Gastroesophageal sphincter (tissue), 4 donors: ENCODE data around the gene FOSL2. TPM values are rescaled to one million over a fixed set of nuclear protein-coding genes. Genes with fewer than 3 reads are reported as not detected.

ENCODE experiments used
- ATAC-seq: fragments of 150-250 bp; one replicate; pipeline ENCODE4 v1.9.1; 2016; ENCODE audit warnings: mild to moderate bottlenecking, moderate library complexity
- H3K27ac ChIP-seq, 4 donors: fragments of 200-600 bp; sonication (generic) in 3 of 4; 1 replicate in 3 of 4; 2 replicates in 1 of 4; pipeline ENCODE4 v1.5.1; 2016 to 2019
- H3K27me3 ChIP-seq: fragments of 200-600 bp; sonication (generic); one replicate; pipeline ENCODE4 v1.5.1; 2019
- H3K36me3 ChIP-seq, 2 donors: fragments of 200-600 bp; sonication (generic); one replicate each; pipeline ENCODE4 v1.5.1; 2019; ENCODE audit warnings: control low read depth in 1 of 2
- H3K4me1 ChIP-seq, 3 donors: fragments of 200-600 bp; sonication (generic); 1 replicate in 2 of 3; 2 replicates in 1 of 3; pipeline ENCODE4 v1.5.1; 2016 to 2019; ENCODE audit warnings: control low read depth in 2 of 3
- H3K4me3 ChIP-seq, 2 donors: fragments of 200-600 bp; sonication (generic); one replicate each; pipeline ENCODE4 v1.5.1; 2019; ENCODE audit warnings: mild to moderate bottlenecking in 1 of 2, moderate library complexity in 1 of 2
- H3K9me3 ChIP-seq, 3 donors: fragments of 200-600 bp; sonication (generic); one replicate each; pipeline ENCODE4 v1.5.1; 2017 to 2019; ENCODE audit warnings: control low read depth in 2 of 3
- EP300 ChIP-seq: sonication (generic); formaldehyde crosslinking; IDR thresholded peaks from one replicate; pipeline ENCODE4 v1.6.1; 2017; ENCODE audit warnings: antibody characterized with exemption, mild to moderate bottlenecking
- POLR2A ChIP-seq, 2 donors: fragments of 450-650 bp; IDR thresholded peaks; one replicate each; pipeline ENCODE4 v1.6.1; 2017; ENCODE audit warnings: antibody characterized with exemption in 2 of 2, mild to moderate bottlenecking in 2 of 2, moderate library complexity in 1 of 2
- POLR2AphosphoS5 ChIP-seq: sonication (generic); formaldehyde crosslinking; IDR thresholded peaks from one replicate; pipeline ENCODE4 v1.6.1; 2017; ENCODE audit warnings: antibody characterized with exemption
- WGBS, 2 donors: methylation state at CpG; one replicate each; pipeline ENCODE4 v1.1.5; 2018; ENCODE audit warnings: low coverage in 1 of 2; 5-methylcytosine and 5-hydroxymethylcytosine counted together
- total RNA-seq, 4 donors: library from RNA; depleted of rRNA; stranded (reverse); fragments of >200 nt; gene quantifications; one replicate each; pipeline ENCODE4 v1.1.0, GENCODE V29; 2016
- TF ChIP-seq, protein P1 (sequence below), 4 experiments: fragments of 200-600 bp in 2 of 4; fragments of 450-650 bp in 2 of 4; sonication (generic) in 1 of 4; IDR thresholded peaks; one replicate each; pipeline ENCODE4 v1.5.1; 2017 to 2019; ENCODE audit warnings: antibody characterized with exemption in 4 of 4, mild to moderate bottlenecking in 2 of 4, moderate library complexity in 2 of 4

Gene FOSL2
- total RNA-seq, 4 donors from 2014 or later: 75.3 to 152 (median 132) TPM

DNA sequence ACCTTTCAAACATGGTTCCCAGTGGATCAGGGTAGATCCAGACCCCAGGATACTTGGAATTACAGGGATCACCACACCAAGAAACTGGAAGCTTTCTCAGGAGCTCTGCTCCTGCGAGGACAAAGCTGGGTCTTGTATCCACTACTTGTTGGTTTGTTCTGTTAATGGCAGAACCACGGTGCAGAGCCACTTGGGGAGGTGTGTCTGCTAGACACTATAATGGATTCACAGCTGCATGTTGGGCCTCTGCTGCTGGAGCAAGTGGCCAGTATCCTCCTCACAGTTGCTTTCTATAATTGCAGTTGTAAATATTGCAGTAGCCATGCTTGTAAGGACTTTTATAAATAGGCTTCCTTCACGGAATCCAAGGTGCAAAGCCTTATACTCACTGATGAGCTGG, 12.9 kb downstream of the FOSL2 start:
- 68 to 86% methylated on average over 1 to 2 of the region's 3 CpGs for WGBS, 2 donors
- Histone ChIP-seq H3K36me3 (peaks cover 2 to 95% of the 10 kb centered on the region in 2 donors), H3K27ac (no peak overlapping the region), H3K9me3 (no peaks in the 10 kb centered on the region), H3K4me1 (peaks cover 3 to 84% (median 29%) of the 10 kb centered on the region in 3 donors), H3K4me3 (no peak overlapping the region), H3K27me3 (no peaks in the 10 kb centered on the region)
- TF ChIP-seq, protein P1, sequence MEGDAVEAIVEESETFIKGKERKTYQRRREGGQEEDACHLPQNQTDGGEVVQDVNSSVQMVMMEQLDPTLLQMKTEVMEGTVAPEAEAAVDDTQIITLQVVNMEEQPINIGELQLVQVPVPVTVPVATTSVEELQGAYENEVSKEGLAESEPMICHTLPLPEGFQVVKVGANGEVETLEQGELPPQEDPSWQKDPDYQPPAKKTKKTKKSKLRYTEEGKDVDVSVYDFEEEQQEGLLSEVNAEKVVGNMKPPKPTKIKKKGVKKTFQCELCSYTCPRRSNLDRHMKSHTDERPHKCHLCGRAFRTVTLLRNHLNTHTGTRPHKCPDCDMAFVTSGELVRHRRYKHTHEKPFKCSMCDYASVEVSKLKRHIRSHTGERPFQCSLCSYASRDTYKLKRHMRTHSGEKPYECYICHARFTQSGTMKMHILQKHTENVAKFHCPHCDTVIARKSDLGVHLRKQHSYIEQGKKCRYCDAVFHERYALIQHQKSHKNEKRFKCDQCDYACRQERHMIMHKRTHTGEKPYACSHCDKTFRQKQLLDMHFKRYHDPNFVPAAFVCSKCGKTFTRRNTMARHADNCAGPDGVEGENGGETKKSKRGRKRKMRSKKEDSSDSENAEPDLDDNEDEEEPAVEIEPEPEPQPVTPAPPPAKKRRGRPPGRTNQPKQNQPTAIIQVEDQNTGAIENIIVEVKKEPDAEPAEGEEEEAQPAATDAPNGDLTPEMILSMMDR (IDR thresholded peaks at IDR 0.05): no peak
- TF ChIP-seq POLR2AphosphoS5 (no peak), POLR2A (IDR thresholded peaks at IDR 0.05) (no peak), EP300 (no peak)
- no peak for ATAC-seq

DNA sequence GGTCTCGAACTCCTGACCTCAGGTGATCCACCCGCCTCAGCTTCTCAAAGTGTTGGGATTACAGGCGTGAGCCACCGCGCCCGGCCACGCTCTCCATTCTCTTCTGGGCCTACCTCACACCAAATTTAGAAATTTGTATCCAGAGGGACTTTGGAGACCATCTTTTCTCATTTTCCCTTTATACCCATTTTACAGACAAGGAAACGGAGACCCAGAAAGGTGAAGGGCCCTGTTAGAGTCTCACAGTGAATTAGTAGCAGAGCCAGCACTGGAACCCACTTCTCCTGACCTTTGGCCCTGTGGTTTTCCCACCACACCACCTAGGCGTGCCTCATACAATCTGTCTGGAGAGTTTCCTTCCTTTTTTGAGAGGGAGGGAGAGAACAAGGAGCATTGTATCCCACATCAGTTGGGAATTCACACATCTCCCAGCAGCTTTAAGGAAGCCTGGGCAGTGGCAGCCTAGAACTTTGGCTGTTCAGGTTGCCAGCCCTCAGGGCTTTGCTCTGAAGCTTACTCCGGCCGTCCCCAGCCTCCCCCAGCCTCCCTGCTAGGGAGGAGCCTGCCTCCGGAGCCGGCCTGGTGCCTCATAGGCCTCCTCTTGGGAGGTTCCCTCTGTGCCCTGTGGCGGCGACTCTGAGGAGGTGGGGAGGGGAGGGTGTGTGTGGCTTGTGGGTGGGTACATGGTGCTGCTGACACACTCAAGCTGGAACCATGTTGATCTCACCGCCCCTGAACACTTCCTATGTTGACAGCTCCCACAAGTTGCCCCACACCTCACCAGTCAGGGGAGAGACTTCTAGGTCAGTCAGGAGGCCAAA, 13.8 kb downstream of the FOSL2 start:
- peaks cover 0 to 79% (median 23%) of the 10 kb centered on the region in 3 donors for H3K4me1 ChIP-seq
- H3K36me3 ChIP-seq: peaks cover 2 to 95% of the 10 kb centered on the region in 2 donors
- peak; percentile 52 for ATAC-seq
- TF ChIP-seq POLR2AphosphoS5 (no peak), POLR2A (IDR thresholded peaks at IDR 0.05) (no peak)
- TF ChIP-seq, protein P1 (IDR thresholded peaks at IDR 0.05): no peak
- peak overlapping the region in 3 of 4 donors; percentile 46 to 61 (median 60) for H3K27ac ChIP-seq
- WGBS, 2 donors: 98% methylated on average over 7 of the region's 16 CpGs; no CpG with 5 or more reads in 1 of the 2 donors
- no peaks in the 10 kb centered on the region for H3K27me3 ChIP-seq
- H3K9me3 ChIP-seq: no peaks in the 10 kb centered on the region
- H3K4me3 ChIP-seq: no peak overlapping the region

DNA sequence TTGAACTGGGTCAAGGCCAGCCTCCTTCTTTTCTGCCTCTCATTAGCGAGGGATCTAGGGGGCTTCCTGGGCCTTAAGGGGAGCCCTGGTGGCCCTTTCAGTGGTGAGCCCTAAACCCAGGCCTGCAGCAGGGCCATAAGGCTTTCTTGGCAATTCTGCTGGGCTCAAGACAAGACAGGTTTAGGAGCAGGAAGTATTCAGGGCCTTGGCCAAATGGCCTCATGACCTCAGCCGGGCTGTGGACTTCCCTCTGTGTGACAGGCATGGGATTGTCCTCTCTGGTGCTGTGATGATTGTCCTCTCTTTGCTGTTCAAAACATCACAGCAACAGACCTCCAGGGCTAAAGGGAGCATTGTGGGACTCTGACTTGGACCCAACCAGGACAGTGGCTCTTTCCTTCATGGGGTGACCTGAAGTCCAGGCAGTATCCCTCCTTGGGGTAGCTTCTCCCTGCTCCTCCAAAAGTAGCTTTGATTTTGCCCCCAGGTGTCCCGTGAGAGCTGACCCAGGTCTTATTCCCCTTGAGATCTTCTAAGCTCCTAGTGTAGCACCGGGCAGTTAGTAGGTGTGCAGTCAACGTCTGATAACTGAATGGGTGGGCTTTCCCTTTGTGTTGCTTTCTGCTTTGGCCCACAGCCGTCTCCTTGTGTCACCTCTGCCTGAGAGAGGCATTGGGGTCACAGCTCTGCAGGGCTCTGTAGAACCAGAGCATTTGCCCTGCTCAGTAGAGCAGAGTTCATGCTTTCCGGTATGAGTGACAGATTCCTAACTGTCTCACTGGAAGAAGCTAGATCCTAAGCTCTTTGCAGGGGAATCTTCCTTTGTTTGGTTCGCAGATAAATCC, 14.7 kb downstream of the FOSL2 start:
- Histone ChIP-seq H3K36me3 (peaks cover 2 to 96% of the 10 kb centered on the region in 2 donors), H3K27ac (peak overlapping the region in 3 of 4 donors; percentile 46 to 61 (median 60)), H3K4me1 (peaks cover 0 to 79% (median 15%) of the 10 kb centered on the region in 3 donors), H3K27me3 (no peaks in the 10 kb centered on the region), H3K9me3 (no peaks in the 10 kb centered on the region), H3K4me3 (no peak overlapping the region)
- no peak for ATAC-seq
- 67 to 91% methylated on average over 3 to 6 of the region's 8 CpGs for WGBS, 2 donors
- TF ChIP-seq POLR2A (IDR thresholded peaks at IDR 0.05): no peak
- TF ChIP-seq, protein P1 (IDR thresholded peaks at IDR 0.05): no peak
- no peak for TF ChIP-seq EP300
- TF ChIP-seq POLR2AphosphoS5: no peak

DNA sequence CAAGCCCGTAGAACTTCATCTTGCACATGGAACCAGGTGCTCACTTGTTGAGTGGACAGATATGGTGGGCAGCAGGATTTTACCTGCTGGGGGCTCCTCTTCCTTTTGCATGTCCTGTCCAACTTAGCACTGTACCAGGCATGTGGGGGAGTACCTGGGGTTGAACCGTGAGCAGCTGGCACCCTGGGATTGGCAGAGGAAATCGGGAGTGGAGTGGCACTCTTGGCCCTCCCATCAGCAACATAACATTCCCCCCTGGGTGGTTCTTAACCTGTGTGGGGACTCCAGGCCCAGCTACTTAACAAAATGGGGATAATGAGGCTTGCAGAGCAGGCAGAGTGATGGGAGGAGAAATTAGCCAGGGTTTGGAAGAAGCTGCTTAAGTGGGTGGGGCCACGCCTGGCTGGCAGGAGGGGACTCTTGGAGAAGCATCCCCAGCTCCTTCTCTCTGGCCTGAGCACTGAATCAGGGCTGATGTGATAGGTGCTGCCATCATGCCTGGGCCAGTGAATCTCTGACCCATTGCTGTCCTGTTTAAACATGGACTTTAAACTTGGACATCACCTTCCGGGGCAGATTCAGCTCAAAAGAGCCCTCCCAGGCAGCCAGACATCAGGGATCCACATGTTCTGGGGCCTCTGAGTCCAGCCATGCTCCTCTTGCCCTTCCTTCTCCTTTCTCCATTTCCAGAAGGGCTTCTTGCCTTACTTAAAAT, 15.5 kb downstream of the FOSL2 start:
- peaks cover 0 to 79% (median 19%) of the 10 kb centered on the region in 3 donors for H3K4me1 ChIP-seq

More for the DNA sequence above, 15.5 kb downstream of the FOSL2 start:
- Histone ChIP-seq H3K27ac (peak overlapping the region in 3 of 4 donors; percentile 46 to 61 (median 60)), H3K27me3 (no peaks in the 10 kb centered on the region), H3K9me3 (no peaks in the 10 kb centered on the region), H3K4me3 (no peak overlapping the region), H3K36me3 (peaks cover 2 to 100% of the 10 kb centered on the region in 2 donors)
- TF ChIP-seq POLR2A (IDR thresholded peaks at IDR 0.05): peak in 1 of 2 donors; percentile 16
- TF ChIP-seq, protein P1 (IDR thresholded peaks at IDR 0.05): no peak
- WGBS, 2 donors: 83 to 100% methylated on average over 1 to 2 of the region's 5 CpGs
- ATAC-seq: no peak
